WTC11 (cell line): Measurements from ENCODE around the gene SUGP2. TPM values are rescaled to one million over a fixed set of nuclear protein-coding genes. Genes with fewer than 3 reads are reported as not detected.
A peak's percentile ranks its signal among the peaks of the same experiment; 100 is the strongest.

Source experiments
- CREB1 ChIP-seq: sonication (generic); formaldehyde crosslinking; IDR thresholded peaks from 2 replicates; pipeline ENCODE4 v1.8.0; 2023; ENCODE audit warnings: mild to moderate bottlenecking, missing genetic modification reagents
- CREM ChIP-seq: sonication (generic); formaldehyde crosslinking; IDR thresholded peaks from 2 replicates; pipeline ENCODE4 v1.8.1; 2022; ENCODE audit warnings: mild to moderate bottlenecking, missing genetic modification reagents, moderate library complexity
- FOXK1 ChIP-seq: sonication (generic); formaldehyde crosslinking; IDR thresholded peaks from 2 replicates; pipeline ENCODE4 v1.8.0; 2022; ENCODE audit warnings: mild to moderate bottlenecking, moderate library complexity, missing genetic modification reagents
- HMGA2 ChIP-seq: fragments of 250-450 bp; sonication (Bioruptor Pico); IDR thresholded peaks from 2 replicates; pipeline ENCODE4 v1.4.0; 2021; ENCODE audit warnings: mild to moderate bottlenecking, moderate library complexity
- JUN ChIP-seq: sonication (generic); formaldehyde crosslinking; IDR thresholded peaks from 2 replicates; pipeline ENCODE4 v1.8.0; 2023; ENCODE audit warnings: mild to moderate bottlenecking, missing genetic modification reagents
- MXD4 ChIP-seq: fragments of 250-450 bp; sonication (Bioruptor Pico); IDR thresholded peaks from 2 replicates; pipeline ENCODE4 v1.8.0; 2021; ENCODE audit warnings: mild to moderate bottlenecking, moderate library complexity, borderline replicate concordance
- MYBL2 ChIP-seq: sonication (generic); formaldehyde crosslinking; IDR thresholded peaks from 2 replicates; pipeline ENCODE4 v1.8.1; 2023; ENCODE audit warnings: mild to moderate bottlenecking, moderate library complexity, missing genetic modification reagents
- NFYB ChIP-seq: sonication (generic); formaldehyde crosslinking; conservative IDR thresholded peaks from 2 replicates; pipeline ENCODE4 v1.8.0; 2022; ENCODE audit warnings: low read depth, missing genetic modification reagents
- RELA ChIP-seq: sonication (generic); formaldehyde crosslinking; IDR thresholded peaks from 2 replicates; pipeline ENCODE4 v1.8.1; 2022; ENCODE audit warnings: missing genetic modification reagents, mild to moderate bottlenecking, borderline replicate concordance
- SP1 ChIP-seq: sonication (generic); formaldehyde crosslinking; conservative IDR thresholded peaks from 2 replicates; pipeline ENCODE4 v1.8.1; 2022; ENCODE audit warnings: missing genetic modification reagents
- TEAD4 ChIP-seq: sonication (generic); formaldehyde crosslinking; IDR thresholded peaks from 2 replicates; pipeline ENCODE4 v1.8.0; 2022; ENCODE audit warnings: mild to moderate bottlenecking, missing genetic modification reagents
- ZNF263 ChIP-seq: sonication (generic); formaldehyde crosslinking; IDR thresholded peaks from 2 replicates; pipeline ENCODE4 v1.8.1; 2022; ENCODE audit warnings: low read depth, mild to moderate bottlenecking, moderate library complexity, missing genetic modification reagents
- total RNA-seq: library from RNA; stranded (reverse); gene quantifications from 3 replicates; pipeline ENCODE4 v1.2.3, GENCODE V29; 2021
- TF ChIP-seq, protein P1 (sequence below): sonication (generic); formaldehyde crosslinking; IDR thresholded peaks from 2 replicates; pipeline ENCODE4 v1.8.1; 2023; ENCODE audit warnings: mild to moderate bottlenecking, missing genetic modification reagents
- TF ChIP-seq, protein P2 (sequence below): sonication (generic); formaldehyde crosslinking; IDR thresholded peaks from 2 replicates; pipeline ENCODE4 v1.8.1; 2022; ENCODE audit warnings: low read depth, missing genetic modification reagents, borderline replicate concordance
- TF ChIP-seq, protein P3 (sequence below): sonication (generic); formaldehyde crosslinking; IDR thresholded peaks from 2 replicates; pipeline ENCODE4 v1.8.1; 2022; ENCODE audit warnings: missing genetic modification reagents, borderline replicate concordance
- TF ChIP-seq, protein P4 (sequence below): sonication (generic); formaldehyde crosslinking; IDR thresholded peaks from 2 replicates; pipeline ENCODE4 v1.8.0; 2022; ENCODE audit warnings: mild to moderate bottlenecking, missing genetic modification reagents
- TF ChIP-seq, protein P5 (sequence below): fragments of 250-450 bp; sonication (Bioruptor Pico); IDR thresholded peaks from 2 replicates; pipeline ENCODE4 v1.9.0; 2021; ENCODE audit warnings: mild to moderate bottlenecking
- TF ChIP-seq, protein P6 (sequence below): fragments of 250-450 bp; sonication (Bioruptor Pico); IDR thresholded peaks from 2 replicates; pipeline ENCODE4 v1.9.0; 2021; ENCODE audit warnings: moderate library complexity, mild to moderate bottlenecking, inconsistent platforms, borderline replicate concordance
- TF ChIP-seq, protein P7 (sequence below): sonication (generic); formaldehyde crosslinking; IDR thresholded peaks from 2 replicates; pipeline ENCODE4 v1.8.1; 2022; ENCODE audit warnings: mild to moderate bottlenecking, moderate library complexity, missing genetic modification reagents
- TF ChIP-seq, protein P8 (sequence below): fragments of 250-450 bp; sonication (Bioruptor Pico); conservative IDR thresholded peaks from 2 replicates; pipeline ENCODE4 v1.9.0; 2021; ENCODE audit warnings: mild to moderate bottlenecking
- TF ChIP-seq, protein P9 (sequence below): fragments of 200-600 bp; IDR thresholded peaks from 2 replicates; pipeline ENCODE4 v1.8.0; 2022; ENCODE audit warnings: antibody characterized with exemption

The SUGP2 gene
- total RNA-seq, 1 experiment from 2014 or later: 160 TPM

DNA sequence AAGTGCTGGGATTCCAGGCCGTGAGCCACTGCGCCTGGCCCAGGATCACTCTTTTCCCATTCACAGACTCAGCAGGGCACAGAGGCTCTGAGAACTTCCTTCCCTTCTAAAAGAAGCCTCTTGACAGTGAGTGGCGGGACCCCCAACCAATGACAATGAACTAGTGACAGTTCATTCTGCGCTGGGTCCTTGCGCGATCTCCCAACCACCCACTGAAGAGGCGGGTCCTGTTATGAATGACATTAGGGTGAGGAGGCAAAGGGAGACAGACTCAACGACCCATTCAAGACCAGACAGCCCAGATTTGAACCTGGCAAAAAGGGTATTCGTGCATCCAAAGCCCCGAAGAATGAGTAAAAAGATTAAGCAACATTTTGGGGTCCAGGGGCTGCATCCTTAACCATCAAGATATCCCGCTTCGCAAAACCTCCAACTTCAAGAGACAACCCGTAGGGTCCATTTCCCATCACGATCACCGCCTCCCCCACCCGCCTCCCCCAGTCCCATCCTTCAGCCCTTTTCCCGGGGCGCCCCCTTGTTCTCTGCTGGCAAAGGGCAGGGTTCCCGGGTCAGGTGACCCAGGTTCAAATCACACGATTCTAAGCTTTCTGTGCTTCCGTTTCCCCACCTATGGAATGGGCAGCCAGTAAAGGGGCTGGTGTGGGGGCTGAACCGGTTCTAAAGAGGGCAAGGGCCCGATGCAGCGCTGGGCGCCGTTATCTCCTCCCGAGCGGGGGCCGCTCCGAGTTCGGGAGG, 719 bp downstream of the SUGP2 start (continued):
- TF ChIP-seq, protein P1, sequence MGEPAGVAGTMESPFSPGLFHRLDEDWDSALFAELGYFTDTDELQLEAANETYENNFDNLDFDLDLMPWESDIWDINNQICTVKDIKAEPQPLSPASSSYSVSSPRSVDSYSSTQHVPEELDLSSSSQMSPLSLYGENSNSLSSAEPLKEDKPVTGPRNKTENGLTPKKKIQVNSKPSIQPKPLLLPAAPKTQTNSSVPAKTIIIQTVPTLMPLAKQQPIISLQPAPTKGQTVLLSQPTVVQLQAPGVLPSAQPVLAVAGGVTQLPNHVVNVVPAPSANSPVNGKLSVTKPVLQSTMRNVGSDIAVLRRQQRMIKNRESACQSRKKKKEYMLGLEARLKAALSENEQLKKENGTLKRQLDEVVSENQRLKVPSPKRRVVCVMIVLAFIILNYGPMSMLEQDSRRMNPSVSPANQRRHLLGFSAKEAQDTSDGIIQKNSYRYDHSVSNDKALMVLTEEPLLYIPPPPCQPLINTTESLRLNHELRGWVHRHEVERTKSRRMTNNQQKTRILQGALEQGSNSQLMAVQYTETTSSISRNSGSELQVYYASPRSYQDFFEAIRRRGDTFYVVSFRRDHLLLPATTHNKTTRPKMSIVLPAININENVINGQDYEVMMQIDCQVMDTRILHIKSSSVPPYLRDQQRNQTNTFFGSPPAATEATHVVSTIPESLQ (CRISPR knock-in tag): no peak
- TF ChIP-seq, protein P2, sequence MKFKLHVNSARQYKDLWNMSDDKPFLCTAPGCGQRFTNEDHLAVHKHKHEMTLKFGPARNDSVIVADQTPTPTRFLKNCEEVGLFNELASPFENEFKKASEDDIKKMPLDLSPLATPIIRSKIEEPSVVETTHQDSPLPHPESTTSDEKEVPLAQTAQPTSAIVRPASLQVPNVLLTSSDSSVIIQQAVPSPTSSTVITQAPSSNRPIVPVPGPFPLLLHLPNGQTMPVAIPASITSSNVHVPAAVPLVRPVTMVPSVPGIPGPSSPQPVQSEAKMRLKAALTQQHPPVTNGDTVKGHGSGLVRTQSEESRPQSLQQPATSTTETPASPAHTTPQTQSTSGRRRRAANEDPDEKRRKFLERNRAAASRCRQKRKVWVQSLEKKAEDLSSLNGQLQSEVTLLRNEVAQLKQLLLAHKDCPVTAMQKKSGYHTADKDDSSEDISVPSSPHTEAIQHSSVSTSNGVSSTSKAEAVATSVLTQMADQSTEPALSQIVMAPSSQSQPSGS (CRISPR knock-in tag): no peak
- TF ChIP-seq, protein P3, sequence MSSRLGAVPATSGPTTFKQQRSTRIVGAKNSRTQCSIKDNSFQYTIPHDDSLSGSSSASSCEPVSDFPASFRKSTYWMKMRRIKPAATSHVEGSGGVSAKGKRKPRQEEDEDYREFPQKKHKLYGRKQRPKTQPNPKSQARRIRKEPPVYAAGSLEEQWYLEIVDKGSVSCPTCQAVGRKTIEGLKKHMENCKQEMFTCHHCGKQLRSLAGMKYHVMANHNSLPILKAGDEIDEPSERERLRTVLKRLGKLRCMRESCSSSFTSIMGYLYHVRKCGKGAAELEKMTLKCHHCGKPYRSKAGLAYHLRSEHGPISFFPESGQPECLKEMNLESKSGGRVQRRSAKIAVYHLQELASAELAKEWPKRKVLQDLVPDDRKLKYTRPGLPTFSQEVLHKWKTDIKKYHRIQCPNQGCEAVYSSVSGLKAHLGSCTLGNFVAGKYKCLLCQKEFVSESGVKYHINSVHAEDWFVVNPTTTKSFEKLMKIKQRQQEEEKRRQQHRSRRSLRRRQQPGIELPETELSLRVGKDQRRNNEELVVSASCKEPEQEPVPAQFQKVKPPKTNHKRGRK (CRISPR knock-in tag): no peak
- TF ChIP-seq, protein P4, sequence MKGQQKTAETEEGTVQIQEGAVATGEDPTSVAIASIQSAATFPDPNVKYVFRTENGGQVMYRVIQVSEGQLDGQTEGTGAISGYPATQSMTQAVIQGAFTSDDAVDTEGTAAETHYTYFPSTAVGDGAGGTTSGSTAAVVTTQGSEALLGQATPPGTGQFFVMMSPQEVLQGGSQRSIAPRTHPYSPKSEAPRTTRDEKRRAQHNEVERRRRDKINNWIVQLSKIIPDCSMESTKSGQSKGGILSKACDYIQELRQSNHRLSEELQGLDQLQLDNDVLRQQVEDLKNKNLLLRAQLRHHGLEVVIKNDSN (CRISPR knock-in tag): peak; percentile 63; the same call in 1 of the 2 replicates
- TF ChIP-seq CREB1 (CRISPR knock-in tag) (no peak), RELA (CRISPR knock-in tag) (no peak), MYBL2 (CRISPR knock-in tag) (no peak), HMGA2 (CRISPR knock-in tag) (no peak), FOXK1 (CRISPR knock-in tag) (0 out of 2 replicates have a peak, but pooled peaks have one; percentile 21), MXD4 (CRISPR knock-in tag) (no peak), JUN (CRISPR knock-in tag) (no peak), TEAD4 (no peak), SP1 (CRISPR knock-in tag) (no peak; the same call in 1 of the 2 replicates), NFYB (peak; percentile 84), ZNF263 (CRISPR knock-in tag) (no peak), CREM (CRISPR knock-in tag) (no peak)
- TF ChIP-seq, protein P5, sequence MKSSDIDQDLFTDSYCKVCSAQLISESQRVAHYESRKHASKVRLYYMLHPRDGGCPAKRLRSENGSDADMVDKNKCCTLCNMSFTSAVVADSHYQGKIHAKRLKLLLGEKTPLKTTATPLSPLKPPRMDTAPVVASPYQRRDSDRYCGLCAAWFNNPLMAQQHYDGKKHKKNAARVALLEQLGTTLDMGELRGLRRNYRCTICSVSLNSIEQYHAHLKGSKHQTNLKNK (CRISPR knock-in tag): no peak
- TF ChIP-seq, protein P6, sequence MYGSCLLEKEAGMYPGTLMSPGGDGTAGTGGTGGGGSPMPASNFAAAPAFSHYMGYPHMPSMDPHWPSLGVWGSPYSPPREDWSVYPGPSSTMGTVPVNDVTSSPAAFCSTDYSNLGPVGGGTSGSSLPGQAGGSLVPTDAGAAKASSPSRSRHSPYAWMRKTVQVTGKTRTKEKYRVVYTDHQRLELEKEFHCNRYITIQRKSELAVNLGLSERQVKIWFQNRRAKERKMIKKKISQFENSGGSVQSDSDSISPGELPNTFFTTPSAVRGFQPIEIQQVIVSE: no peak
- TF ChIP-seq, protein P7, sequence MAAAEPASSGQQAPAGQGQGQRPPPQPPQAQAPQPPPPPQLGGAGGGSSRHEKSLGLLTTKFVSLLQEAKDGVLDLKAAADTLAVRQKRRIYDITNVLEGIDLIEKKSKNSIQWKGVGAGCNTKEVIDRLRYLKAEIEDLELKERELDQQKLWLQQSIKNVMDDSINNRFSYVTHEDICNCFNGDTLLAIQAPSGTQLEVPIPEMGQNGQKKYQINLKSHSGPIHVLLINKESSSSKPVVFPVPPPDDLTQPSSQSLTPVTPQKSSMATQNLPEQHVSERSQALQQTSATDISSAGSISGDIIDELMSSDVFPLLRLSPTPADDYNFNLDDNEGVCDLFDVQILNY (CRISPR knock-in tag): no peak
- TF ChIP-seq, protein P8, sequence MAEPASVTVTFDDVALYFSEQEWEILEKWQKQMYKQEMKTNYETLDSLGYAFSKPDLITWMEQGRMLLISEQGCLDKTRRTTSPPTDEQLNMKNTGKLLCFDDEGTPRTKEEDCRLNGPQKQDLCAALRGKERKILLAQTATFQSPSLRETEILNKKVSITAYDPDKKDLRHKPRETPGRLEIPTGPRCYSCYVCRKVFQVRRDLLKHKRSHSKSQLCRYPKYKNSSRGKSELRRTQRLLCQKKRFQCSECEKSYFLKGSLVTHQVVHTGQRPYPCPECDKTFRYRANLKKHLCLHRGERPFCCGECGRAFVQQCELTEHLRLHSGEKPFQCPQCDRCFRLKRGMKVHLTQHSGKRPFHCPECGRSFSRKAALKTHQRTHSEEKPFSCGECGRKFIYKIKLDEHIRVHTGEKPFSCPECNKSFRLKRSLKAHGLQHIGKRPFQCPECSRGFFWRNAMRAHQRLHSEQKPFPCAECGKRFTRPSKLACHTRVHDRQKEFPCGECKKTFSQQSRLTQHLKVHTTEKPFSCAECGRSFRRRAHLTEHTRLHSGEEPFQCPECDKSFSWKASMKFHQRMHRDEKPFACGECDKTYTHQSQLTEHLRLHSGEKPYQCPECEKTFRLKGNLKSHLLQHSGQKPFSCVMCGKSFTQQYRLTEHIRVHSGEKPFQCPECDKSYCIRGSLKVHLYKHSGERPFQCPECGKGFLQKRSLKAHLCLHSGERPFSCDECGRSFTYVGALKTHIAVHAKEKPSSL: 0 out of 2 replicates have a peak, but pooled peaks have one; percentile 30
- TF ChIP-seq, protein P9, sequence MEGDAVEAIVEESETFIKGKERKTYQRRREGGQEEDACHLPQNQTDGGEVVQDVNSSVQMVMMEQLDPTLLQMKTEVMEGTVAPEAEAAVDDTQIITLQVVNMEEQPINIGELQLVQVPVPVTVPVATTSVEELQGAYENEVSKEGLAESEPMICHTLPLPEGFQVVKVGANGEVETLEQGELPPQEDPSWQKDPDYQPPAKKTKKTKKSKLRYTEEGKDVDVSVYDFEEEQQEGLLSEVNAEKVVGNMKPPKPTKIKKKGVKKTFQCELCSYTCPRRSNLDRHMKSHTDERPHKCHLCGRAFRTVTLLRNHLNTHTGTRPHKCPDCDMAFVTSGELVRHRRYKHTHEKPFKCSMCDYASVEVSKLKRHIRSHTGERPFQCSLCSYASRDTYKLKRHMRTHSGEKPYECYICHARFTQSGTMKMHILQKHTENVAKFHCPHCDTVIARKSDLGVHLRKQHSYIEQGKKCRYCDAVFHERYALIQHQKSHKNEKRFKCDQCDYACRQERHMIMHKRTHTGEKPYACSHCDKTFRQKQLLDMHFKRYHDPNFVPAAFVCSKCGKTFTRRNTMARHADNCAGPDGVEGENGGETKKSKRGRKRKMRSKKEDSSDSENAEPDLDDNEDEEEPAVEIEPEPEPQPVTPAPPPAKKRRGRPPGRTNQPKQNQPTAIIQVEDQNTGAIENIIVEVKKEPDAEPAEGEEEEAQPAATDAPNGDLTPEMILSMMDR: no peak
